Activated T-helper 9 cell treated with anti-CD3 and anti-CD28 coated beads, Interleukin-2, amount 50 U/mL, for 16 hours (primary cell): Measurements from ENCODE around the gene NECTIN2.
"Not testable (repeated sequence)": the region's sequence is repeated elsewhere in the genome, so short reads cannot be mapped to it uniquely, and the experiment has no call there.

Experiments used
- DNase-seq: peaks from one replicate; pipeline ENCODE4 v3.0.0-alpha.2; 2020; ENCODE audit warnings: low read depth

NECTIN2 gene

GRCh38 chr19:44908836-44909261, 62.8 kb downstream of the NECTIN2 start:
- DNase-seq: no peak

- DNase-seq: no peak
Measured at GRCh38 chr19:44909775-44910174, 63.7 kb downstream of the NECTIN2 start.

GRCh38 chr19:44911896-44912295, 65.8 kb downstream of the NECTIN2 start:
- DNase-seq: not testable (repeated sequence)

- no peak for DNase-seq
Measured at GRCh38 chr19:44912854-44913253, 66.8 kb downstream of the NECTIN2 start.

GRCh38 chr19:44913512-44914432, 67.7 kb downstream of the NECTIN2 start:
- DNase-seq: not testable (repeated sequence)

GRCh38 chr19:44914433-44915206, 68.5 kb downstream of the NECTIN2 start, which contains the start of gene APOC1:
TSS of gene APOC1 (plus strand) at chr19:44914608. CDS start at chr19:44914892, 284 bp downstream.
- DNase-seq: peak; percentile 64

- no peak for DNase-seq
Measured at GRCh38 chr19:44924243-44924725, 78.2 kb downstream of the NECTIN2 start.

- no peak for DNase-seq
Measured at GRCh38 chr19:44925114-44925891, 79.2 kb downstream of the NECTIN2 start.

- not testable (repeated sequence) for DNase-seq
Measured at GRCh38 chr19:44926245-44927077, 80.4 kb downstream of the NECTIN2 start.

- no peak for DNase-seq
Measured at GRCh38 chr19:44927746-44928145, 81.6 kb downstream of the NECTIN2 start.

- no peak for DNase-seq
Measured at GRCh38 chr19:44930088-44930487, 84.0 kb downstream of the NECTIN2 start.

- no peak for DNase-seq
Measured at GRCh38 chr19:44931541-44931940, 85.4 kb downstream of the NECTIN2 start.
